CD4-positive, alpha-beta T cell treated with Interleukin-17A for 1 hour (primary cell): Measurements from ENCODE around the gene TRIO.
A peak's percentile ranks its signal among the peaks of the same experiment; 100 is the strongest.

Experiments used
- DNase-seq: peaks from one replicate; pipeline ENCODE4 v3.0.0-alpha.2; 2020

The TRIO gene

DNA sequence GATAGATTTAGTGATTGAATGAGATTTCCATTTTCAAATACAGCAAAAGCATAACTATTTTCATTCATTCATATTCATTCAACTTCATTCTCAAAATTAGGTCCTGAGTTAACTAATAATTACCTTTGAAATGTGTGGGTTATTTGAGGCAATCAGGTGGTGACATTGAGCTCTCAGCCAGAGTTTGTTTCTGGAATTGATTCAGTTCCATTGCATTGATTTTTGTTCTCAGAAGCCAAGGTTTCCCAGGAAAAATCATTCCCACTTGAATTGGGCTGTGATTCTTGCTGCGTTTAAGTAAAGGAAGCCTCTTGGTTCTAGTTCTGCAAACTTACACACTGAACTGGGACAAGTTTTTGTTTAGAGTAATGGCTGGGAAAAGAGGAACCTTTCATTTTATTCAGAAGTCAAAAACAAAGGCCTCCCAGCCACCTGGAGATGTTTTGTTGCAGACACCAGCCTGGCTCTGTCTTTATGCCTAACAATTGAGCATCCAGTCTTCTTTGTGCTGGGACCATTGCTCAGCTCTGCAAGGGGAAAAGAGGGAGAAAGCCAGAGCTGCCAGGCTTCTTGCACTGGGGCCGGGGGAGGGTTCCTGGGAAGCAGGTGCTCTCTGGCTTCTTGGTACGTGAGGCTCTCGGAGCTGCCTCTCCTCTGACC, 198.6 kb downstream of the TRIO start:
- no peak for DNase-seq

- no peak for DNase-seq
Observed at GRCh38 chr5:14342306-14342705, 199.2 kb downstream of the TRIO start.

DNA sequence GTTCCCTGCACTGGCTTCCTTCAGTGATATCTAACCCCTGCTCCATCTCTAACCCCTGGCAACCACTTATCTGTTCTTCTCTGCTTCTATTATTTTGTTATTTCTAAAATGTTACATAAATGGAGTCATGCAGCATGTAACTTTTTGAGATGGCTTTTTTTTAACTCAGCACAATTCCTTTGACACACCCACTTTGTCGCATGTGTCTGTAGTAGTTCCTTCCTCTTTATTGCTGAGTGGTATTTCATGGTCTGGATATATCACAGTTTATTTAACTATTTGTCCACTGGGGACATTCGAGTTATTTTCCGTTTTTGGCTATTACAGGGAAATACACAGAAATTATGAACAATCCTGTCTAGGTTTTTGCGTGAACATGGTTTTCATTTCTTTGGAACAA, 200.2 kb downstream of the TRIO start:
- DNase-seq = no peak

DNA sequence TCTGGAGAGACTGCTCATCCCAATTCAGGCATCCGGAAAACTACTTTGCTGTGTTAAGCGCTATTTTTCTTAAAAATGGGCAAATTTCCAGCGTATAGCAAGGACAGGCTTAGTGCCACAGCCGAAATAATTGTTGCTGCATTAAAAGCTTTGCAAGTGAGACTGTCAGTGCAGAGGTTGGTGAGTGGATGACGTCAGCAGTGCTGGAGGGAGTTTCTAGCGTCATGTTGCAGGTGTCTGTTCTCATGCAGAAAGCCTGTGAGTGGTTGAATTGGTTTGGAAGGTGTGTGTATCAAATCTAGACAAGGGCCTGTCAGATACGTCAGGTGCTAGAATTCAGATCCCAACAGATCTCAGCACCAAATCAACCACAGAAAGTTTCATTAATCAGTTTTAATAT, 204.4 kb downstream of the TRIO start:
- no peak for DNase-seq

DNA sequence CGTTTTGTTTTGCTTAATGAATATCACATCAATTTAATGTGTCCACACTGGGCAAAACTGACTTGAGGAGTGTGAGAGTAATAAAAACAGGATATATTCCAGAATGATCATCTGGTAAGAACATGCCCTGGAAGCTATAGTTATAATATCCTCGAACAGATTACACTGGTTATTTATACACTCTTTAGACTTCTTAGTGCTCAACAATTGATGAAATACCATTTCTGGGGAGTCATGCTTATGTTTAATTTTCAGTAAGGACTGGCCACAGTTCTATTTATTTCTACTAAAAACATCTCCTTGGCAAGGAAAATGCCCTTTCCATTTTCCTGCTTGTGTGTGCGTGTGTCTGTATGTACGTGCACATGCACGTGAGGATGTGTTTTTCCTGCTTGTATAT, 205.0 kb downstream of the TRIO start:
- no peak for DNase-seq

DNA sequence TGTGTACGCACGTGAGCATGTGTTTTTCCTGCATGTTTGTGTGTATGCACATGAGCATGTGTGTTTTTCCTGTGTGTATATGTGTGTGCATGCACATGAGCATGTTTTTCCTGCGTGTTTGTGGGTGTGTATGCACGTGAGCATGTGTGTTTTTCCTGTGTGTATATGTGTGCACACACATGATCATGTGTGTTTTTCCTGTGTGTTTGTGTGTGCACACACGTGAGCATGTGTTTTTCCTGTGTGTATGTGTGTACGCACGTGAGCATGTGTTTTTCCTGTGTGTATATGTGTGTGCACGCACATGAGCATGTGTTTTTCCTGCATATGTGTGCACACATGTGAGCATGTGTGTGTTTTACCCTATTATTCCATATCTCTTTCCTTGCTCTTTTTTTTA, 205.9 kb downstream of the TRIO start:
- no peak for DNase-seq

GRCh38 chr5:14351086-14351661, 208.0 kb downstream of the TRIO start:
- DNase-seq = peak; percentile 16

DNA sequence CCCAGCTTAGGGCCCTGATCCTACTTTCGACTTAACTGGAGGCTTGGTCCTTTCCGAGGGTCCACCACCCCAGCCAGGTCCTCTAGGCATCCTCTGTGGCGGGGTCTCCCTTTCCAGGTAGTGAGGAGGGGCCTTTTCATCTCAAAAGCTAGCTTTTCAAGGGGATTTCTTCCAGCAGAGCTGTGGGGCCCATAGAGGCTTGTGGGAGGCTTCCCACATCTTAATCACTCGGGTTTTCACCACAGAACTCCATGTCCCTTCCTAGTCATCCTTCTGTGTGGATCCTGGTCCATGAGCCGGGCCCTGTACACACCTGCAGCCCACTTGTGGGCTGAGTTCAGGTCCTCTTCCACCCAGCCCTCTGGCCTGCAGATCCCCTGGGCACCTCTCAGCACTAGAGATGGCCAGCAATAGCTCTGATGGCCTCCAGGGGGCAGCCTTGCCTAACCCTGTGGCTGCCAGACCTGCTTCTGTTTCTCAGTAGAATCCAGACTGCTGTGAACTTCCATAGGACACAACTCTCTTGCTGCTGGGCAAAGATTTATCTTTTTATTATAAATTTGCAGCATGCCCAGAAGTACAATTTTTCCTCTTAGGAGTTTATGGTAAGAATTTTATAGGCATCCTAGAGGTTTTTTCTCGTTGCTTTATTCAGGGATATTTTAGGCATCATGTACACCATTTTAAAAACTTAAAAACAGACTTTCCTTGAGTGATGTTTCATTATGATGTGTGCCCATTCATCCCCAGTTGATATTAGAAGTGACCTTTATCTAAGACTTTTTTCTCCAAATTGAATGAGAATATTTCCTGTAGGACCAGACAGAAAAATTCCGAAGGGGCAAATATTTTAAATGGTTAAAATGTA, 208.9 kb downstream of the TRIO start:
- peak; percentile 62 for DNase-seq

DNA sequence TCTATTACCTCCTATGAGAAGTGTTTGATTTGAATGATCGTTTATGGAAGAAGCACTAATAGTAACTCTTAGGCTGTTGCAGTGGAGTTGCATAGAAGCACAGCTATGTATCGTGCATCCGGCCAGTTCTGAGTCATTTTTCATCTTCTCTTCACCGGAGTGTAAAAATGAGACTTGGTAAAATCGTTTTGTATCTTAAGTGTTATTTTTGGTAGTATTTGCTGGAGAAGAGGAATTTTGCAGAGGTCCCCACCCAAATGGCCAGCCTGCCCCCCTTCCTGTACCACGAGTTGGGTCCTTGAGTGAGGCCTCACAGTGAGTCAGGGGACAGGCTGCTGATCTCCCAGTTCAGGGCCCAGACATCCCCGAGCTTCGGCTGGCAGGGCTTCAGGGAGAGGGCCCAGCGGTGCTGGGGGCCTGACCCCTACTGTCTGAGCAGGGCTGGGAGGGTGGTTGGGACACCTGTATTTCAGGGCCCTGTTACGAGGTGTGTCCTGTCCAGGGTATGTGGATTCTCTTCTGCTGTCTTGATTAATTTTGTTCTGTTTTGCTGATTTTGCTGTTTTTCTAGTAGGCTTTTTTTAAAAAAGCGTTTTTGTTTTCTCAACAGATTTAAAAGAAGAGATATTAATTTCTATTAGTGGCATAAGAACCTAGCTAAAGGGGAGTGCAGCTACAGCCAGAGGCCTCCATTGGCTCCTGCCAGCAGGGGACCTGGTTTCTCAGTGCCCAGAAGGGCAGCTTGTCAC, 210.8 kb downstream of the TRIO start:
- DNase-seq = no peak

GRCh38 chr5:14355391-14355790, 212.2 kb downstream of the TRIO start:
- no peak for DNase-seq

DNA sequence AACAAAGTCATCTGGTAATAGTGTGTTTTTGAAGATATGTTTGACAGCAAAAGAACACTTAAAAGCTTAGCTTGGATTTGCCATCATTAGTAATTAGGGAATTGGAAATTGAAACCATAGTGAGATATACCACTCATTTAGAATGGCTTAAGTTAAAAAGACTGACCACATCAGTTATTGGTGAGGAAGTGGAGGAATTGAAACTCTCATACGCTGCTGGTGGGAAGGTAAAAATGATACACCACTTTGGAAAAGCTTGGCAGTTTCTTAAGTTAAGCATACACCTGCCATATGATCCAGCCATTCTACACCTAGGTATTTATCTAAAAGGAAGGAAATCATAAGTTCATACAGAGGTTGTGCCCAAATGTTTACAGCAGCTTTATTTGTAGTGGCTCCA, 213.2 kb downstream of the TRIO start:
- no peak for DNase-seq

GRCh38 chr5:14357441-14357840, 214.3 kb downstream of the TRIO start:
- no peak for DNase-seq

DNA sequence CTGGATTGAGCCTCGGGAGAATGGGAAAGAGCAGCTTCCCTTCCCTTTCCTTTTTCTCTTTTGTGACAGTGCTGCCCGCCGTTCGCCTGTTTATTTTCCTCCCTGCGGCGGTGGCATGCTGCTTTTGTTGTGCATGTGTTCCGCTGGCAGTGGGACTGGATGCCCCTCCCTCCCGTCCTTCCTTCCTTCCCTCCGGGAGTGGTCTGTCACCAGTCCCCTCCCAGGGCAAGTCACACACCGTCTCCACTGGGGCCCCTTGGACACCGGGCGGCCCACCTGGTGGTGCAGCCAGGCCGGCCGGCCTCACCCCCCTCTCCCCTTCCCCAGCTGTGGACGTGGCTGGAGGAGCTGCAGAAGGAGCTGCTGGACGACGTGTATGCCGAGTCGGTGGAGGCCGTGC, 214.7 kb downstream of the TRIO start:
- no peak for DNase-seq

DNA sequence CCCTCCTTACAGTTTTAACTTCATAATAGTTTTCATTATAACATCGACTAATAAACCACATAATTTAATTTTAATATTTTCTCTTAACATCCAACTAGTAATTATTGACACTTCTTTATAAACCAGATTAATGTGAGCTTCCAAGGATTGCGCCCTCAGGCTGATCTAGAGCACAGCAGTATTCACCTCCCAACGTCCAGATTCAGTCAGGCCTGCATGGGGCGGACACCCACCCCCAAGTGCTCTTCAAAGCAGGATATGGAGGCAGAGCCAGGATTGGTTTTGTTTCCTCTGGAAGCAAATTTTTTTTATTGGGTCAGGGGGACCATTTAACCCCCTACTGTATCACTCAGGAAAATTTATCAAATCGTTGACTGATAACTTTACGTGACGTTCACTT, 215.4 kb downstream of the TRIO start:
- DNase-seq = no peak

GRCh38 chr5:14359069-14360043, 216.2 kb downstream of the TRIO start:
- DNase-seq = no peak

GRCh38 chr5:14362491-14362890, 219.3 kb downstream of the TRIO start:
- peak; percentile 16 for DNase-seq

DNA sequence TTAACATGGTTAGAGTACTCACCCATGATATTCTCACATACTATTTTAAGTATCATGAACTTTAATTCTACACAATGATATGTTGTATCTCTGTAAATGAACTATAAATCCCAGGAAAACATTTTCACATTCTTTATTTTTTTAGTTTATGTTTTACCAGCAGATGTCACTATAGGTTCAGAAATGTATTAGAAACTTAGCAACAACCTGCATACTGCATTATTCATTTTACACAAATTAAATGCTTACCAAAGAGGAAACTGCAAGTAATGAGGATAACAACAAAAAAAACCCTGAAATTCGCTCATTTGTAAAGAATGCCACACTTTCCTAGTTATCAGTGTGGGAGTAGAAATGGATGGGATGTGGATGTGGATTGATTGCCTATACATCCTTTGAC, 221.0 kb downstream of the TRIO start:
- DNase-seq = peak; percentile 36

DNA sequence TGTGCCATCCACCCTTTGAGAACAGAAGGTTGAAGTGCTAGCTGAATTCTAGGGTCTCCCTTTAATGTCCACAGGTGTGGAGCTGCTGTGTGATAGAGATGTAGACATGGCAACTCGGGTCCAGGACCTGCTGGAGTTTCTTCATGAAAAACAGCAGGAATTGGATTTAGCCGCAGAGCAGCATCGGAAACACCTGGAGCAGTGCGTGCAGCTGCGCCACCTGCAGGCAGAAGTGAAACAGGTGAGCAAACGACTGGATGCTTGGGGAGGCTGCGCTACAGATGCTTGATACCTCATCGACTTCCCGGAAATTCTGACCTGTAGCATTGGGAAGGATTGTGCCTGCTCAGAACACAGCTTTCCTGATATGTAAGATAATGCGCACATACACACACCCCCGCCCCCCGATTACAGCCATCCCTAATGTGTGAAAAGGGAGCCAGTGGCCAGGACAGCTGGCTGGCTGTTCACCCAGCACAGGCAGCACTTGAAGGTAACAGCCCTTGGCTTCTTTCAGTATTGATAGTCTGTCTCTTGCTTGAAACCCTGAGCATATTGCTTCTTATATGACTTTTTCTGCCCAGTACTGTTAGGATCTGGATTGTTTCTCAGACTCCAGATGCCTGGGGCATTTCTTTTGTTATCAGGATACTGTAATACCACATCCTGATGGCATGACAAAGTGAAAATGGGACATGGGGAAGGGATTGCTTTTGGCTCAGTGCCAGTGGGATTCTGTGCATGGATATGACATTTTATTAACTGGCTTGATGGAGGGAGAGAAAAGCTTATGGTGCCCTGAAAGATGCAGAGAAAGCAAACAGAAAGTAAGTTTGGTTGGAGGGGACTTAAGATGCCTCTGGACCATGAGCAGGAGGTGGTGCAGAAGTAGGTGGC, 221.7 kb downstream of the TRIO start:
- peak; percentile 9 for DNase-seq

- peak; percentile 36 for DNase-seq
Observed at GRCh38 chr5:14365831-14366430, 222.8 kb downstream of the TRIO start.

- DNase-seq = no peak
Observed at GRCh38 chr5:14366763-14367162, 223.6 kb downstream of the TRIO start.

- DNase-seq = no peak
Observed at GRCh38 chr5:14367364-14367763, 224.2 kb downstream of the TRIO start.
